K562 (cell line): ENCODE data around the gene DNAJC8. TPM values are rescaled to one million over a fixed set of nuclear protein-coding genes. Genes with fewer than 3 reads are reported as not detected.

Experiments used
- ARID2 ChIP-seq: fragments of 450-650 bp; IDR thresholded peaks from 2 replicates; pipeline ENCODE4 v1.6.1; 2017; ENCODE audit warnings: antibody characterized with exemption, mild to moderate bottlenecking
- BHLHE40 ChIP-seq: IDR thresholded peaks from 2 replicates; pipeline ENCODE4 v1.6.1; 2011; ENCODE audit warnings: low read length, improper control_type of control experiment
- BRD4 ChIP-seq: fragments of 200-600 bp; sonication (generic); IDR thresholded peaks from 2 replicates; pipeline ENCODE4 v1.6.1; 2017; ENCODE audit warnings: inconsistent platforms
- DLX4 ChIP-seq: fragments of 250-450 bp; sonication (Bioruptor Pico); IDR thresholded peaks from 2 replicates; pipeline ENCODE4 v1.6.1; 2021; ENCODE audit warnings: mild to moderate bottlenecking
- E2F8 ChIP-seq: fragments of 450-650 bp; IDR thresholded peaks from 2 replicates; pipeline ENCODE4 v1.7.1; 2018; ENCODE audit warnings: mild to moderate bottlenecking, low read depth; ENCODE audit not compliant: partially characterized antibody
- EWSR1 ChIP-seq: fragments of 450-650 bp; IDR thresholded peaks from 2 replicates; pipeline ENCODE4 v1.6.1; 2018; ENCODE audit warnings: borderline replicate concordance, mild to moderate bottlenecking, low read depth, moderate library complexity; ENCODE audit not compliant: partially characterized antibody
- GABPB2 ChIP-seq: fragments of 250-450 bp; sonication (Bioruptor Pico); conservative IDR thresholded peaks from 2 replicates; pipeline ENCODE4 v1.5.1; 2021; ENCODE audit warnings: mild to moderate bottlenecking
- HCFC1 ChIP-seq: IDR thresholded peaks from 2 replicates; pipeline ENCODE4 v1.6.1; 2012; ENCODE audit warnings: low read depth, low read length, improper control_type of control experiment
- KAT7 ChIP-seq: sonication (generic); formaldehyde crosslinking; IDR thresholded peaks from 2 replicates; pipeline ENCODE4 v1.8.0; 2022; ENCODE audit warnings: missing genetic modification reagents, mild to moderate bottlenecking, borderline replicate concordance
- LCOR ChIP-seq: sonication (generic); formaldehyde crosslinking; IDR thresholded peaks from 2 replicates; pipeline ENCODE4 v1.8.0; 2022; ENCODE audit warnings: mild to moderate bottlenecking, missing genetic modification reagents
- MECOM ChIP-seq: fragments of 250-450 bp; sonication (Bioruptor Pico); IDR thresholded peaks from 2 replicates; pipeline ENCODE4 v1.8.0; 2022; ENCODE audit warnings: inconsistent platforms
- MTA3 ChIP-seq: fragments of 450-650 bp; formaldehyde crosslinking; IDR thresholded peaks from 2 replicates; pipeline ENCODE4 v1.6.1; 2017; ENCODE audit warnings: mild to moderate bottlenecking, borderline replicate concordance
- MYC ChIP-seq, 2 experiments: fragments of 250-450 bp in 1 of 2; sonication (Bioruptor Pico) in 1 of 2; IDR thresholded peaks; 2 replicates each; pipeline versions ENCODE4 v1.5.1 to v1.6.1; 2012 to 2021; ENCODE audit warnings: low read depth in 2 of 2, borderline replicate concordance in 1 of 2, improper control_type of control experiment in 1 of 2, low read length in 1 of 2, mild to moderate bottlenecking in 1 of 2, moderate library complexity in 1 of 2
- NKRF ChIP-seq: fragments of 450-650 bp; IDR thresholded peaks from 2 replicates; pipeline ENCODE4 v1.6.1; 2016; ENCODE audit warnings: borderline replicate concordance
- PREB ChIP-seq: sonication (generic); formaldehyde crosslinking; IDR thresholded peaks from 2 replicates; pipeline ENCODE4 v1.8.1; 2023; ENCODE audit warnings: mild to moderate bottlenecking, missing genetic modification reagents
- RBM34 ChIP-seq: fragments of 200-400 bp; formaldehyde crosslinking; IDR thresholded peaks from 2 replicates; pipeline ENCODE4 v1.6.1; 2018; ENCODE audit warnings: low read length, borderline replicate concordance; ENCODE audit not compliant: insufficient read depth
- SPI1 ChIP-seq: IDR thresholded peaks from 2 replicates; pipeline ENCODE4 v1.6.1; 2011; ENCODE audit warnings: low read depth, low read length, control low read depth, borderline replicate concordance
- XRCC4 ChIP-seq: IDR thresholded peaks from one replicate; pipeline ENCODE4 v1.6.1; 2011; ENCODE audit not compliant: insufficient read depth, insufficient read length; ENCODE audit errors: extremely low read depth
- ZKSCAN1 ChIP-seq: fragments of 150-350 bp; IDR thresholded peaks from 2 replicates; pipeline ENCODE4 v1.6.1; 2016; ENCODE audit warnings: low read depth, low read length
- ZNF121 ChIP-seq: sonication (generic); formaldehyde crosslinking; conservative IDR thresholded peaks from 2 replicates; pipeline ENCODE4 v1.8.0; 2022; ENCODE audit warnings: missing genetic modification reagents
- ZNF134 ChIP-seq: fragments of 250-450 bp; sonication (Bioruptor Pico); conservative IDR thresholded peaks from 2 replicates; pipeline ENCODE4 v1.4.0; 2020
- ZNF280B ChIP-seq: fragments of 250-450 bp; sonication (Bioruptor Pico); IDR thresholded peaks from 2 replicates; pipeline ENCODE4 v1.5.1; 2021; ENCODE audit warnings: mild to moderate bottlenecking
- polyA plus RNA-seq, 8 experiments: library from polyadenylated mRNA; depleted of rRNA in 4 of 8; stranded (reverse) in 5 of 8; unstranded in 3 of 8; fragments of >200 nt; fragmentation: Nextera tagmentation in 2 of 8; fragmentation: Illumina TruSeq in 1 of 8; extraction: Ambion mirVana in 2 of 8; extraction: Trizol in 1 of 8; gene quantifications; 2 replicates each; pipeline versions ENCODE4 v1.2.1 to v1.2.3, GENCODE V29; 2011 to 2014; ENCODE audit warnings: inconsistent platforms in 1 of 8, missing spikeins in 1 of 8
- total RNA-seq, 7 experiments: library from RNA; depleted of rRNA in 6 of 7; stranded (reverse); fragments of >200 nt in 6 of 7; fragmentation: Illumina TruSeq in 2 of 7; extraction: Trizol in 2 of 7; gene quantifications; 2 replicates each; pipeline versions ENCODE4 v1.2.1 to v1.2.3, GENCODE V29; 2011 to 2021; ENCODE audit warnings: low replicate concordance in 1 of 7

The DNAJC8 gene
- total and polyA plus RNA-seq, 9 of the 15 experiments (the other 6 are each of a cell fraction or from before 2014, with no cell fraction given) = 143 to 508 (median 209) TPM

- no peak for TF ChIP-seq DLX4 (CRISPR knock-in tag)
- no peak for TF ChIP-seq ZNF280B (CRISPR knock-in tag)
- peak; percentile 44; the same call in 1 of the 2 replicates for TF ChIP-seq MYC (IDR thresholded peaks at IDR 0.05; ENCODE audit: low read depth, low read length)
- TF ChIP-seq MYC (CRISPR knock-in tag; IDR thresholded peaks at IDR 0.05; ENCODE audit: borderline replicate concordance, low read depth) = no peak
- peak; percentile 47; the same call in 1 of the 2 replicates for TF ChIP-seq SPI1
- 0 out of 2 replicates have a peak, but pooled peaks have one; percentile 39 for TF ChIP-seq MTA3
- TF ChIP-seq ZNF134 (CRISPR knock-in tag) = no peak
- TF ChIP-seq BRD4 = no peak
- TF ChIP-seq GABPB2 (CRISPR knock-in tag) = no peak
- peak; percentile 34; the same call in 1 of the 2 replicates for TF ChIP-seq BHLHE40
- TF ChIP-seq RBM34 = no peak
- no peak for TF ChIP-seq KAT7 (CRISPR knock-in tag)
- TF ChIP-seq NKRF = no peak
- no peak for TF ChIP-seq XRCC4
- no peak for TF ChIP-seq PREB (CRISPR knock-in tag)
- TF ChIP-seq HCFC1 = no peak
- TF ChIP-seq E2F8 = no peak
- no peak for TF ChIP-seq ZNF121 (CRISPR knock-in tag)
- peak; percentile 71; the same call in 1 of the 2 replicates for TF ChIP-seq ZKSCAN1
- TF ChIP-seq EWSR1 = no peak
- TF ChIP-seq ARID2 = no peak
- no peak; the same call in 1 of the 2 replicates for TF ChIP-seq LCOR
- no peak for TF ChIP-seq MECOM (CRISPR knock-in tag)
Observed at GRCh38 chr1:28278763-28279162, 45.9 kb upstream of the DNAJC8 start (continued).
